ENCODE results near the gene MEIOSIN.

DNA sequence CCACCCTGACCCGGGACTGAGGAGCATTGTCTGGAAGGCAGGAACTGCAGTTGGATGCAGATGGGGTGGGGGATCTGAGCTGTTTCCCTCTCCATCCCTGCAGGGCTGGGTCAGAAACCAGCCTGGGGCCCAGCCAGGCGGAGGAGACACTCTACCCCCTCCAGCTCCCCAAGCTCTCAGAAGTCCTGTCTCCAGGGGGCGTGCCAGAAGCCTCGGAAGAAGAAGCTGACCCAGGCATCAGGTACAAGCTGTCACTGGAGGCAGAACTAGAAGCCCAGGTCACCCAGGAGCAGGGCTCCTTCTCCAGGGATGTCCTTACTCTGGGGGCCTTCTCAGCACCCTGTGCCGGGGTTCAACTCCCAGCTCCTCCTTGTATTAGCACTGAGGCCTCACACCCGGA lies 20.3 kb downstream of the MEIOSIN start:
- no peak; the same call in 1 of the 2 replicates for TF ChIP-seq CTCF (conservative IDR thresholded peaks at IDR 0.05)
- no peak for TF ChIP-seq EZH2 (IDR thresholded peaks at IDR 0.05; ENCODE audit: low read depth)

Data from PC-9 (cell line).